OCI-LY7 (cell line): ENCODE results near the gene RAB11FIP4.

Experiments used
- EZH2phosphoT487 ChIP-seq: fragments of 200-600 bp; sonication (generic); IDR thresholded peaks from 2 replicates; pipeline ENCODE4 v1.6.1; 2018; ENCODE audit warnings: low read depth, borderline replicate concordance, mild to moderate bottlenecking, mixed run types, antibody characterized with exemption, low read length, moderate library complexity, mixed read lengths
- TF ChIP-seq, protein P1 (sequence below): fragments of 200-600 bp; sonication (generic); conservative IDR thresholded peaks from 2 replicates; pipeline ENCODE4 v1.5.1; 2014; ENCODE audit warnings: mild to moderate bottlenecking, antibody characterized with exemption, low read length, moderate library complexity, mixed read lengths

DNA sequence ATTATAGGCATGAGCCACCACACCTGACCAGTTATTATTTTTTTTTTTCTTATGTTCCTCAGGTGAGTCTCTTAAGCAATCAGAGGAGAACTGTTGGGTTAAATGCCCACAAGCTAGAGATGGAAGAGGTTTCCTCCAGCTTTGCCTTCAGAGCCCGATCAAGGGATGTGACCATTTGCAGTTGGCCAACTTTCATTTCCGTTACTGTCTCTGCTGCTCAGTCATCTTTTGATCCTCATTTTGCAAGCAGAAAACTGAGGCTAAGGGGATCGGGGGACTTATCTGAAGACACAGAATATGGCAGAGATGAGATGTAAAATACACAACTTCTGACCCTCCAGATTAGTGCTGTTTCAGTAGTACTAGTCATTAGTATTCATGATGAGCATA, 188.8 kb downstream of the RAB11FIP4 start:
- TF ChIP-seq, protein P1, sequence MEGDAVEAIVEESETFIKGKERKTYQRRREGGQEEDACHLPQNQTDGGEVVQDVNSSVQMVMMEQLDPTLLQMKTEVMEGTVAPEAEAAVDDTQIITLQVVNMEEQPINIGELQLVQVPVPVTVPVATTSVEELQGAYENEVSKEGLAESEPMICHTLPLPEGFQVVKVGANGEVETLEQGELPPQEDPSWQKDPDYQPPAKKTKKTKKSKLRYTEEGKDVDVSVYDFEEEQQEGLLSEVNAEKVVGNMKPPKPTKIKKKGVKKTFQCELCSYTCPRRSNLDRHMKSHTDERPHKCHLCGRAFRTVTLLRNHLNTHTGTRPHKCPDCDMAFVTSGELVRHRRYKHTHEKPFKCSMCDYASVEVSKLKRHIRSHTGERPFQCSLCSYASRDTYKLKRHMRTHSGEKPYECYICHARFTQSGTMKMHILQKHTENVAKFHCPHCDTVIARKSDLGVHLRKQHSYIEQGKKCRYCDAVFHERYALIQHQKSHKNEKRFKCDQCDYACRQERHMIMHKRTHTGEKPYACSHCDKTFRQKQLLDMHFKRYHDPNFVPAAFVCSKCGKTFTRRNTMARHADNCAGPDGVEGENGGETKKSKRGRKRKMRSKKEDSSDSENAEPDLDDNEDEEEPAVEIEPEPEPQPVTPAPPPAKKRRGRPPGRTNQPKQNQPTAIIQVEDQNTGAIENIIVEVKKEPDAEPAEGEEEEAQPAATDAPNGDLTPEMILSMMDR: no peak
- TF ChIP-seq EZH2phosphoT487: no peak
